Neural crest cell (in vitro differentiated cells): ENCODE data around the gene INSYN2A. TPM values are rescaled to one million over a fixed set of nuclear protein-coding genes. Genes with fewer than 3 reads are reported as not detected.

ENCODE experiments used
- DNase-seq: peaks from one replicate; pipeline ENCODE4 v3.0.0; 2021; ENCODE audit warnings: low read depth, mixed read lengths, low spot score
- H3K27ac Mint-ChIP-seq: one replicate; pipeline ENCODE4 v1.8.0; 2021; ENCODE audit warnings: mild to moderate bottlenecking, mixed read lengths; ENCODE audit not compliant: unreplicated experiment
- H3K27me3 Mint-ChIP-seq: 2 replicates; pipeline ENCODE4 v1.8.0; 2021; ENCODE audit warnings: low read depth, mild to moderate bottlenecking, mixed read lengths
- H3K36me3 Mint-ChIP-seq: 2 replicates; pipeline ENCODE4 v1.8.0; 2021; ENCODE audit warnings: low read depth, mild to moderate bottlenecking, mixed read lengths
- H3K4me1 Mint-ChIP-seq: 2 replicates; pipeline ENCODE4 v1.8.0; 2021; ENCODE audit warnings: mixed read lengths
- H3K4me3 Mint-ChIP-seq: one replicate; pipeline ENCODE4 v1.8.0; 2021; ENCODE audit warnings: mild to moderate bottlenecking, mixed read lengths
- H3K9me3 Mint-ChIP-seq: 2 replicates; pipeline ENCODE4 v1.8.0; 2021; ENCODE audit warnings: mixed read lengths
- total RNA-seq: library from RNA; stranded (reverse); gene quantifications from 2 replicates; pipeline ENCODE4 v1.2.1, GENCODE V29; 2021
- TF ChIP-seq, protein P1 (sequence below): fragments of 200-600 bp; sonication (generic); conservative IDR thresholded peaks from 2 replicates; pipeline ENCODE4 v1.5.0; 2021; ENCODE audit warnings: antibody characterized with exemption, mild to moderate bottlenecking

The INSYN2A gene
- total RNA-seq, 1 donor from 2014 or later, result 0.12 TPM

- H3K4me3 Mint-ChIP-seq, result no peak overlapping the region
- DNase-seq, result no peak
These were observed 16.7 kb downstream of the INSYN2A start for GRCh38 chr10:127179612-127180250.

DNA sequence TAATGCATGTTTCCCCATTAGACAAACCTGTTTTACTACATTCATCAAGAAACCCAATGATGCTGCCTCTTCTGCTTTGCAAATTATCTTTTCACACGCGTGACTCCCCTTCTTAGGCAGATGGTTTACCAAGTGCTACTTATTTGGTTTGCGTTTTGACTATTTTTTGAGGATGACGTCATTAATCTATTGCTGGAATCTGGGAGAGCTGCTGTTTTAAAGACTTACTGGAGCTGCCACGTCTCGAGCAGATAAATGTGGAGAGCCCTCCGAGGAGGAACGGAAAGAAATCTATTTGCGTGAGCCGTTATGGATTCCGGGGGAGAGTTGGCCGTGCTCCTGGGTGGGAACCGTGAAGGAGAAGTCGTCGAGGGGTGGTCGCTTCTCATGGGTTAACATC lies 19.7 kb downstream of the INSYN2A start:
- Mint-ChIP-seq H3K36me3 (no peaks in the 10 kb centered on the region), H3K9me3 (no peaks in the 10 kb centered on the region), H3K4me1 (no peaks in the 10 kb centered on the region), H3K27ac (no peak overlapping the region), H3K27me3 (no peaks in the 10 kb centered on the region), H3K4me3 (no peak overlapping the region)
- no peak for DNase-seq
- TF ChIP-seq, protein P1, sequence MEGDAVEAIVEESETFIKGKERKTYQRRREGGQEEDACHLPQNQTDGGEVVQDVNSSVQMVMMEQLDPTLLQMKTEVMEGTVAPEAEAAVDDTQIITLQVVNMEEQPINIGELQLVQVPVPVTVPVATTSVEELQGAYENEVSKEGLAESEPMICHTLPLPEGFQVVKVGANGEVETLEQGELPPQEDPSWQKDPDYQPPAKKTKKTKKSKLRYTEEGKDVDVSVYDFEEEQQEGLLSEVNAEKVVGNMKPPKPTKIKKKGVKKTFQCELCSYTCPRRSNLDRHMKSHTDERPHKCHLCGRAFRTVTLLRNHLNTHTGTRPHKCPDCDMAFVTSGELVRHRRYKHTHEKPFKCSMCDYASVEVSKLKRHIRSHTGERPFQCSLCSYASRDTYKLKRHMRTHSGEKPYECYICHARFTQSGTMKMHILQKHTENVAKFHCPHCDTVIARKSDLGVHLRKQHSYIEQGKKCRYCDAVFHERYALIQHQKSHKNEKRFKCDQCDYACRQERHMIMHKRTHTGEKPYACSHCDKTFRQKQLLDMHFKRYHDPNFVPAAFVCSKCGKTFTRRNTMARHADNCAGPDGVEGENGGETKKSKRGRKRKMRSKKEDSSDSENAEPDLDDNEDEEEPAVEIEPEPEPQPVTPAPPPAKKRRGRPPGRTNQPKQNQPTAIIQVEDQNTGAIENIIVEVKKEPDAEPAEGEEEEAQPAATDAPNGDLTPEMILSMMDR, result no peak

More at GRCh38 chr10:127179612-127180250, 16.7 kb downstream of the INSYN2A start:
- Mint-ChIP-seq H3K27ac (no peak overlapping the region), H3K4me1 (no peaks in the 10 kb centered on the region), H3K9me3 (no peaks in the 10 kb centered on the region), H3K36me3 (peaks cover 8% of the 10 kb centered on the region), H3K27me3 (no peaks in the 10 kb centered on the region)
- TF ChIP-seq, protein P1, result no peak

- H3K4me1 Mint-ChIP-seq, result peaks cover 7% of the 10 kb centered on the region
- TF ChIP-seq, protein P1, result no peak
These were observed 20.9 kb downstream of the INSYN2A start for GRCh38 chr10:127175357-127176110.

GRCh38 chr10:127174866-127175265 lies 21.5 kb downstream of the INSYN2A start:
- H3K9me3 Mint-ChIP-seq, result no peaks in the 10 kb centered on the region
- H3K4me3 Mint-ChIP-seq, result no peak overlapping the region
- no peaks in the 10 kb centered on the region for H3K27me3 Mint-ChIP-seq
- DNase-seq, result no peak
- TF ChIP-seq, protein P1, result no peak
- no peaks in the 10 kb centered on the region for H3K36me3 Mint-ChIP-seq
- no peak overlapping the region for H3K27ac Mint-ChIP-seq
- H3K4me1 Mint-ChIP-seq, result peaks cover 14% of the 10 kb centered on the region

More at GRCh38 chr10:127175357-127176110, 20.9 kb downstream of the INSYN2A start:
- Mint-ChIP-seq H3K36me3 (no peaks in the 10 kb centered on the region), H3K27ac (no peak overlapping the region), H3K4me3 (no peak overlapping the region), H3K9me3 (no peaks in the 10 kb centered on the region), H3K27me3 (no peaks in the 10 kb centered on the region)
- DNase-seq, result no peak

- TF ChIP-seq, protein P1, result no peak
- no peak for DNase-seq
- peaks cover 28% of the 10 kb centered on the region for H3K4me1 Mint-ChIP-seq
- H3K27me3 Mint-ChIP-seq, result no peaks in the 10 kb centered on the region
- H3K27ac Mint-ChIP-seq, result no peak overlapping the region
- H3K9me3 Mint-ChIP-seq, result no peaks in the 10 kb centered on the region
- no peak overlapping the region for H3K4me3 Mint-ChIP-seq
- H3K36me3 Mint-ChIP-seq, result no peaks in the 10 kb centered on the region
These were observed 28.1 kb downstream of the INSYN2A start for GRCh38 chr10:127168261-127168660.
